Upper lobe of right lung (tissue), 1 donor: ENCODE results near the gene HSDL2. TPM values are rescaled to one million over a fixed set of nuclear protein-coding genes. Genes with fewer than 3 reads are reported as not detected.

ENCODE experiments used
- ATAC-seq: fragments of 200-7000 bp; cut with Tn5 transposase; one replicate; pipeline ENCODE4 v1.9.1; 2020; ENCODE audit warnings: mild to moderate bottlenecking, moderate library complexity
- DNase-seq: peaks from one replicate; pipeline ENCODE4 v3.0.0-alpha.2; 2020
- H3K27ac ChIP-seq: fragments of 200-600 bp; one replicate; pipeline ENCODE4 v1.8.0; 2022
- H3K27me3 ChIP-seq: fragments of 200-600 bp; one replicate; pipeline ENCODE4 v1.8.0; 2022; ENCODE audit warnings: mild to moderate bottlenecking
- H3K36me3 ChIP-seq: fragments of 200-600 bp; one replicate; pipeline ENCODE4 v1.8.0; 2022
- H3K4me1 ChIP-seq: fragments of 200-600 bp; one replicate; pipeline ENCODE4 v1.8.0; 2022
- H3K4me3 ChIP-seq: fragments of 200-600 bp; one replicate; pipeline ENCODE4 v1.8.0; 2022; ENCODE audit warnings: mild to moderate bottlenecking
- H3K9me3 ChIP-seq: fragments of 200-600 bp; one replicate; pipeline ENCODE4 v1.8.0; 2022
- intact Hi-C: fragments of 100-400 bp; cut with DNase I; formaldehyde crosslinking; loops from one replicate; pipeline ENCODE4 v1.11.0; 2022
- long read RNA-seq: library from polyadenylated mRNA; unstranded; transcript quantifications from one replicate; pipeline ENCODE4 v2.0.0, GENCODE V29; 2021
- total RNA-seq: library from RNA; stranded (reverse); fragmentation: NEBNext Ultra II Directional; extraction: Animal tissue kit (Norgen Biotek cat#: 25700); gene quantifications from one replicate; pipeline ENCODE4 v1.2.1, GENCODE V29; 2021
- TF ChIP-seq, protein P1 (sequence below): fragments of 200-600 bp; IDR thresholded peaks from one replicate; pipeline ENCODE4 v1.8.0; 2022; ENCODE audit warnings: antibody characterized with exemption
- donor health status: DM: no; HTN: yes; CAD: no; lungs with severe emphysema.

The HSDL2 gene
- 56.3 TPM for total RNA-seq
- long read RNA-seq, transcript HSDL2-202 (11 exons, 3,350 nt): major isoform, 84 of 101 reads
- long read RNA-seq, partial matches to known transcripts: 1 of 101 reads
- long read RNA-seq, other reads (novel, unspliced or antisense): 16 of 101 reads

DNA sequence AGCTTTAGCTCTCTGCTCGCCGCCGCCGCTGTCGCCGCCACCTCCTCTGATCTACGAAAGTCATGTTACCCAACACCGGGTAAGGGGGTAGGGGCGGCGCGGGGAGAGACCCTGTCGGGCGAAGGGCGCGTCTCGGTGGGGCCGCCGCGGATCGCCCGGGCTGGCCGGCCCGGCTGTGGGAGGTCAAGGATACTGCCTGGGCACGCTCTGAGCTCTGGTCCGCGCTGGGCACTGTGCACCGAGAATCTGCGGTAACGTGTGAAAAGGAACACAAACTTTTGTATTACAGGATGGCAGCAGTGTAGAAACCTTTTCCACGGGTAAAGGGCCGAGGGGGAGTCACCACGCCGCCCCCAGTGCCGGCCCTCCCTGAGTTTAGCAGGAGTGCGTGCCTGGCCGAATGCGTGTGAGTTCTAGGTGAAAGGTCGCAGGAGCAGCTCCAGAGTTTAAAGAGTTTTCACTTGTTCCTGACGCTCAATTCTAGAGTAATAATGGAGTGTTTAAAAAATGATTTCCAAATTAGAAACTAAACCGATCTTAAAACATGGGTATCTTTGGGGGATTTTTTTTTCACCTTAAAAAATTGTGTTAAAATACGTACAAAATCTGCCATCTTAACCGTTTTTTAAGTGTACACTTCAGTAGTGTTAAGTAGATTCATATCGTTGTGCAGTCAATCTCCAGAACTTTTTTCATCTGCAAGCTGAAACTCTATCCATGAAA, at the start of gene HSDL2:
Gene HSDL2 (plus strand): TSS at position 7 of the 723 bp plus-strand sequence. CDS start 56 bp downstream, at position 63.
- no peak for DNase-seq

DNA sequence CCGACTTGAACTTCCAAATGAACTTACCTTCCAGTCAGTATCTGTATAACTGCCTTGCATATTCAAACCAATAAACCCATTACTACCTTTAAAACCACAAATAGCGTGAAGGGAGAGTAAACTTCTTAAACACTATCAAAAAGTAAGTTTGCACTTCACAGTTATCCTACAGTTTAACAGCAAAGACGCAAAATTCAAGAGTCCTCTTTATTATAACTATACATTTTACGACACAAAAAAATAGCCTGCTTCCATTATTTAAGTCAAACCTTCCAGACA, 48.3 kb upstream of the HSDL2 start:
- DNase-seq: no peak
- intact Hi-C loops: no loop called here
- no peak for ATAC-seq
- Histone ChIP-seq H3K27ac (peak overlapping the region; percentile 95), H3K9me3 (no peaks in the 10 kb centered on the region), H3K27me3 (no peaks in the 10 kb centered on the region), H3K4me3 (peak overlapping the region; percentile 84), H3K36me3 (no peaks in the 10 kb centered on the region), H3K4me1 (peaks cover 24% of the 10 kb centered on the region)
- TF ChIP-seq, protein P1, sequence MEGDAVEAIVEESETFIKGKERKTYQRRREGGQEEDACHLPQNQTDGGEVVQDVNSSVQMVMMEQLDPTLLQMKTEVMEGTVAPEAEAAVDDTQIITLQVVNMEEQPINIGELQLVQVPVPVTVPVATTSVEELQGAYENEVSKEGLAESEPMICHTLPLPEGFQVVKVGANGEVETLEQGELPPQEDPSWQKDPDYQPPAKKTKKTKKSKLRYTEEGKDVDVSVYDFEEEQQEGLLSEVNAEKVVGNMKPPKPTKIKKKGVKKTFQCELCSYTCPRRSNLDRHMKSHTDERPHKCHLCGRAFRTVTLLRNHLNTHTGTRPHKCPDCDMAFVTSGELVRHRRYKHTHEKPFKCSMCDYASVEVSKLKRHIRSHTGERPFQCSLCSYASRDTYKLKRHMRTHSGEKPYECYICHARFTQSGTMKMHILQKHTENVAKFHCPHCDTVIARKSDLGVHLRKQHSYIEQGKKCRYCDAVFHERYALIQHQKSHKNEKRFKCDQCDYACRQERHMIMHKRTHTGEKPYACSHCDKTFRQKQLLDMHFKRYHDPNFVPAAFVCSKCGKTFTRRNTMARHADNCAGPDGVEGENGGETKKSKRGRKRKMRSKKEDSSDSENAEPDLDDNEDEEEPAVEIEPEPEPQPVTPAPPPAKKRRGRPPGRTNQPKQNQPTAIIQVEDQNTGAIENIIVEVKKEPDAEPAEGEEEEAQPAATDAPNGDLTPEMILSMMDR: no peak

More for the DNA sequence above, at the start of gene HSDL2:
- peaks cover 42% of the 10 kb centered on the region for H3K4me1 ChIP-seq
- peak within 1 kb of the TSS; percentile 99 for H3K27ac ChIP-seq
- TF ChIP-seq, protein P1: no peak
- H3K4me3 ChIP-seq: peak within 1 kb of the TSS; percentile 93
- H3K36me3 ChIP-seq: no peaks in the 10 kb centered on the region
- H3K27me3 ChIP-seq: no peaks in the 10 kb centered on the region
- H3K9me3 ChIP-seq: no peaks in the 10 kb centered on the region
- ATAC-seq: peak; percentile 64
- intact Hi-C loops: no loop called here

DNA sequence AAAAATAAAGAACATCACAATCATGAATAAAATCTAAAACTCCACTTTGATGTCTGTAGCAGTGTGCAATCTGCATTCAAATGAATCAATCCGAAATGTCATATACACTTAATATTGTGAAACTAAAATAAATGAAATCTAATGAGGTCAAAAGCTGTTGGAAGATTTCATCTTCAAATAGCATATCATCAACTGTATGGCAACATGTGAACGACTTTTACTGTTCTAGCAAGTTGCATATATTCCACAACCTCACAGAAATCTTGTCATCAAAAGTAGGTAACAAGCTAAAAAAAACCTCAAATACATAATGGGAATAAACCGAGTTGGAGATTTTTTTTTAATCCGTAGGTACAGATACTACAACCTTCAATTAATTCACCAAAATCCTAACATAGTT, 47.7 kb upstream of the HSDL2 start:
- TF ChIP-seq, protein P1: no peak
- H3K9me3 ChIP-seq: no peaks in the 10 kb centered on the region
- peak overlapping the region; percentile 84 for H3K4me3 ChIP-seq
- peaks cover 24% of the 10 kb centered on the region for H3K4me1 ChIP-seq
- DNase-seq (no peak), ATAC-seq (no peak)
- no peaks in the 10 kb centered on the region for H3K27me3 ChIP-seq
- H3K36me3 ChIP-seq: no peaks in the 10 kb centered on the region
- intact Hi-C loops: no loop called here
- peak overlapping the region; percentile 95 for H3K27ac ChIP-seq

DNA sequence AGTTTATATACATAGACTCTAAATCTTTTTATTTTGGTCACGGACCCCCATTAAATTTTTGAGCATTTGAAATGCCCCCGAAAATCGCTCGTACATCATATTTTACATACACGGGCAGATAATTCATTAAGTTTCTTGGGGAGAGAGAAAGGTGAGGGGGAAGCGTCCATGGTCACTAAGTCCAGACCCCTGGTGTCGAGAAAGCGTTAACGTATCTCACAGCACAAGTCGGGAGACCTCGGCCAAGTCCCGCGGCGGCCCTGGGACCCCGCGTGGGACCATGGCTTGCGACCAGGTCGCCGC, 47.3 kb upstream of the HSDL2 start:
- Histone ChIP-seq H3K4me1 (peaks cover 24% of the 10 kb centered on the region), H3K9me3 (no peaks in the 10 kb centered on the region), H3K27ac (peak overlapping the region; percentile 95), H3K27me3 (no peaks in the 10 kb centered on the region), H3K4me3 (peak overlapping the region; percentile 84), H3K36me3 (no peaks in the 10 kb centered on the region)
- intact Hi-C loops: no loop called here
- TF ChIP-seq, protein P1: no peak
- no peak for DNase-seq
- no peak for ATAC-seq

DNA sequence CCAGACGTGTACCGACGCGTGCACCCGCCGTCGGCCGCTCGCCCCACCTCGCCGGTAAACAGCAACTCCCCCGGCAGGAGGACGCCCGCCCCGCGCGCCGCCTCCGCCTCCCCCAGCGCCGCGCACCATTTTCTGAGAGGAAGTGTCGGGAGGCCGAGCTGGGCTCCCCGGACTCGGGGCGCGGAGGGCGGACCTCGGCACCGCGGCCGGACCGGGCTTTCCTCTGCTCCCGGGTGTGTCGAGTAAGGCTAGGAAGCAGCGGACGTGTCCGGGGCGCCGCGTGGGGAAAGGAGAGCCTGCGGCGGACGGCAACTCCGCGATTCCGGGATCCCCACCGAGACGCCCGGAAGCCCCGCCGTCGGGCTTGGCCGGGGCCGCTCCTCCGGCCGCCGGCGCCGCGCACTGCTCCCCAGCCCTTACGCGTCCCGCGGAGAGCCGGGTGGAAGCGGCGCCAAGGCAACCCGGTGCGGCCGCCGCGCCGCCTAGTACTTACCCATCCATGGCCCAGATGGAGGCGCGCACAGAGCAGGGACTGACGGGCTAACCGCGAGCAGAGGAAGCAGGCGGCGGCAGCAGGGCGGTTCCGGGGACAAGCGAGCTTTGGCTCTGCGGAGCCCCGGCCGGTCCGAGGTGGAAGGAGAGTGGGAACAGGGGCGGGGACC, 46.8 kb upstream of the HSDL2 start, which contains the start of gene PTBP3:
Gene PTBP3 (minus strand): TSS at position 643 of the 662 bp plus-strand sequence. CDS start 35,754 bp downstream, outside the sequence.
- no peaks in the 10 kb centered on the region for H3K36me3 ChIP-seq
- peak within 1 kb of the TSS; percentile 95 for H3K27ac ChIP-seq
- H3K4me3 ChIP-seq: peak within 1 kb of the TSS; percentile 84
- H3K4me1 ChIP-seq: peaks cover 20% of the 10 kb centered on the region
- intact Hi-C loops: no loop called here
- H3K9me3 ChIP-seq: no peaks in the 10 kb centered on the region
- ATAC-seq: peak; percentile 79
- no peaks in the 10 kb centered on the region for H3K27me3 ChIP-seq
- TF ChIP-seq, protein P1: no peak
- peak; percentile 93 for DNase-seq
